H1 (cell line): Measurements from ENCODE around the gene PVR. TPM values are rescaled to one million over a fixed set of nuclear protein-coding genes. Genes with fewer than 3 reads are reported as not detected.

Source experiments
- CTCF ChIA-PET: fragments of 300-600 bp; sonication (Branson Sonifier 250); formaldehyde crosslinking; loops from one replicate; lab custom pipeline; 2021; ENCODE audit not compliant: partially characterized antibody; lab: Charles Lee
- POLR2A ChIA-PET: fragments of 300-600 bp; sonication (Branson Sonifier 250); formaldehyde crosslinking; loops from one replicate; lab custom pipeline; 2021; ENCODE audit warnings: inconsistent platforms; ENCODE audit not compliant: partially characterized antibody; lab: Charles Lee
- DNase-seq, 2 experiments: peaks; one replicate each; pipeline versions ENCODE4 v3.0.0 to v3.0.0-alpha.2; 2010 to 2022; ENCODE audit warnings: low spot score in 2 of 2, low read depth in 1 of 2, mixed read lengths in 1 of 2
- FAIRE-seq: peaks from 2 replicates; lab custom pipeline; 2011; peaks lifted over from hg19 to GRCh38; lab: Jason Lieb, UNC
- H2AFZ ChIP-seq: 2 replicates; pipeline ENCODE4 v1.8.1; 2012; ENCODE audit warnings: low read length, inconsistent platforms
- H2AK5ac ChIP-seq: 2 replicates; pipeline ENCODE4 v1.6.1; 2013; ENCODE audit warnings: low read depth, low read length
- H2BK120ac ChIP-seq: replicated peaks from 2 replicates; pipeline ENCODE3; 2013; ENCODE audit warnings: low read depth, low read length, inconsistent platforms
- H2BK12ac ChIP-seq: 2 replicates; pipeline ENCODE4 v1.6.1; 2013; ENCODE audit warnings: low read depth, low read length
- H2BK15ac ChIP-seq: 2 replicates; pipeline ENCODE4 v1.6.1; 2013; ENCODE audit warnings: low read length
- H2BK20ac ChIP-seq: 2 replicates; pipeline ENCODE4 v1.6.1; 2013; ENCODE audit warnings: low read length
- H2BK5ac ChIP-seq: 2 replicates; pipeline ENCODE4 v1.6.1; 2013; ENCODE audit warnings: low read depth, low read length
- H3K14ac ChIP-seq: 2 replicates; pipeline ENCODE4 v1.6.1; 2013; ENCODE audit warnings: inconsistent platforms; ENCODE audit not compliant: insufficient read length
- H3K18ac ChIP-seq: 2 replicates; pipeline ENCODE4 v1.6.1; 2013; ENCODE audit warnings: low read length; ENCODE audit errors: extremely low read depth
- H3K23ac ChIP-seq: 2 replicates; pipeline ENCODE4 v1.6.1; 2013; ENCODE audit warnings: inconsistent platforms; ENCODE audit not compliant: insufficient read length
- H3K23me2 ChIP-seq: 2 replicates; pipeline ENCODE4 v1.6.1; 2013; ENCODE audit warnings: low read depth, low read length
- H3K27ac ChIP-seq: 2 replicates; pipeline ENCODE4 v1.6.1; 2011; ENCODE audit warnings: low read depth, low read length, inconsistent platforms
- H3K27me3 ChIP-seq, 4 experiments: replicated peaks in 1 of 4; 1 replicate in 1 of 4; 2 replicates in 3 of 4; pipeline versions ENCODE4 v1.6.1 to v1.8.1; 2011 to 2013; ENCODE audit warnings: low read length in 3 of 4, mild to moderate bottlenecking in 3 of 4, inconsistent platforms in 2 of 4, mixed read lengths in 2 of 4, moderate library complexity in 1 of 4; ENCODE audit not compliant: control insufficient read depth in 3 of 4, insufficient read depth in 3 of 4; ENCODE audit errors: extremely low read depth in 1 of 4
- H3K36me3 ChIP-seq, 4 experiments: 2 replicates each; pipeline versions ENCODE4 v1.6.1 to v1.8.1; 2011 to 2013; ENCODE audit warnings: mild to moderate bottlenecking in 4 of 4, low read length in 3 of 4, moderate library complexity in 2 of 4, control low read depth in 1 of 4, inconsistent platforms in 1 of 4; ENCODE audit not compliant: insufficient read depth in 4 of 4, control insufficient read depth in 2 of 4
- H3K4ac ChIP-seq: replicated peaks from 2 replicates; pipeline ENCODE3; 2013; ENCODE audit warnings: low read length, low read depth, mixed read lengths, inconsistent platforms; ENCODE audit not compliant: insufficient read length
- H3K4me1 ChIP-seq, 4 experiments: replicated peaks in 1 of 4; 1 replicate in 1 of 4; 2 replicates in 3 of 4; pipeline versions ENCODE4 v1.6.1 to v1.8.1; 2011 to 2013; ENCODE audit warnings: low read length in 3 of 4, inconsistent platforms in 2 of 4, mixed read lengths in 1 of 4; ENCODE audit not compliant: insufficient read depth in 4 of 4, control insufficient read depth in 3 of 4
- H3K4me2 ChIP-seq, 2 experiments: 2 replicates each; pipeline versions ENCODE4 v1.6.1 to v1.8.1; 2011 to 2013; ENCODE audit warnings: low read depth in 2 of 2, low read length in 2 of 2, control low read depth in 1 of 2, inconsistent platforms in 1 of 2, mild to moderate bottlenecking in 1 of 2; ENCODE audit not compliant: insufficient read depth in 1 of 2
- H3K4me3 ChIP-seq, 4 experiments: fragments of 200-600, 300-600 bp in 1 of 4; sonication (generic), shearing (Covaris generic), sonication (Bioruptor Twin) in 1 of 4; 2 replicates each; pipeline versions ENCODE4 v1.5.1 to v1.8.1; 2011 to 2016; ENCODE audit warnings: low read length in 4 of 4, low read depth in 3 of 4, control low read depth in 2 of 4, inconsistent platforms in 2 of 4, mild to moderate bottlenecking in 2 of 4, mixed read lengths in 1 of 4, moderate library complexity in 1 of 4; ENCODE audit not compliant: insufficient read depth in 2 of 4; ENCODE audit errors: extremely low read depth in 1 of 4
- H3K56ac ChIP-seq: replicated peaks from 2 replicates; pipeline ENCODE3; 2013; ENCODE audit warnings: low read depth, mild to moderate bottlenecking, mixed read lengths, low read length, inconsistent platforms; ENCODE audit not compliant: insufficient read length
- H3K79me1 ChIP-seq: 2 replicates; pipeline ENCODE4 v1.6.1; 2013; ENCODE audit warnings: low read depth, low read length, control low read depth
- H3K79me2 ChIP-seq, 2 experiments: 2 replicates each; pipeline versions ENCODE4 v1.6.1 to v1.8.1; 2012 to 2013; ENCODE audit warnings: low read length in 2 of 2, mild to moderate bottlenecking in 2 of 2, inconsistent platforms in 1 of 2; ENCODE audit not compliant: insufficient read depth in 2 of 2, control insufficient read depth in 1 of 2
- H3K9ac ChIP-seq, 4 experiments: replicated peaks in 1 of 4; 1 replicate in 1 of 4; 2 replicates in 3 of 4; pipeline versions ENCODE4 v1.6.1 to v1.8.1; 2011 to 2013; ENCODE audit warnings: low read depth in 3 of 4, low read length in 3 of 4, control low read depth in 2 of 4, mild to moderate bottlenecking in 2 of 4, moderate library complexity in 2 of 4, inconsistent platforms in 1 of 4; ENCODE audit errors: extremely low read depth in 1 of 4
- H3K9me3 ChIP-seq, 2 experiments: 2 replicates each; pipeline versions ENCODE4 v1.6.1 to v1.8.1; 2012 to 2013; ENCODE audit warnings: mild to moderate bottlenecking in 2 of 2, moderate library complexity in 2 of 2, control low read depth in 1 of 2, inconsistent platforms in 1 of 2, low read depth in 1 of 2, low read length in 1 of 2, mixed read lengths in 1 of 2; ENCODE audit not compliant: insufficient read depth in 2 of 2
- H4K20me1 ChIP-seq, 2 experiments: replicated peaks in 1 of 2; 2 replicates each; pipeline versions ENCODE3 to v1.8.1; 2011 to 2013; ENCODE audit warnings: inconsistent platforms in 2 of 2, low read length in 2 of 2, mild to moderate bottlenecking in 1 of 2; ENCODE audit not compliant: insufficient read depth in 2 of 2, control insufficient read depth in 1 of 2
- H4K5ac ChIP-seq: 2 replicates; pipeline ENCODE4 v1.6.1; 2013; ENCODE audit warnings: low read length, low read depth, mixed read lengths, inconsistent platforms; ENCODE audit not compliant: insufficient read length
- H4K8ac ChIP-seq: 2 replicates; pipeline ENCODE4 v1.8.0; 2013; ENCODE audit warnings: mild to moderate bottlenecking, moderate library complexity, low read length, inconsistent platforms; ENCODE audit not compliant: insufficient read depth; ENCODE audit errors: extremely low read depth
- H4K91ac ChIP-seq: replicated peaks from 2 replicates; pipeline ENCODE3; 2013; ENCODE audit warnings: low read length, mixed read lengths, inconsistent platforms; ENCODE audit not compliant: insufficient read length
- BACH1 ChIP-seq: IDR thresholded peaks from 2 replicates; pipeline ENCODE4 v1.6.1; 2012; ENCODE audit warnings: low read length, improper control_type of control experiment
- EP300 ChIP-seq, 2 experiments: IDR thresholded peaks; 1 replicate in 1 of 2; 2 replicates in 1 of 2; pipeline ENCODE4 v1.6.1; 2011 to 2012; ENCODE audit warnings: low read depth in 2 of 2, low read length in 2 of 2, mild to moderate bottlenecking in 2 of 2, borderline replicate concordance in 1 of 2, inconsistent platforms in 1 of 2, moderate library complexity in 1 of 2
- PHF8 ChIP-seq: fragments of 200-600 bp; sonication (generic); conservative IDR thresholded peaks from 2 replicates; pipeline ENCODE4 v1.7.1; 2012; ENCODE audit warnings: low read depth, mild to moderate bottlenecking, inconsistent platforms, low read length, moderate library complexity
- WGBS, 2 experiments: shearing (Covaris generic) in 1 of 2; methylation state at CpG; one replicate each; pipeline versions ENCODE4 v1.1.6 to v1.1.7; 2013 to 2015; ENCODE audit warnings: low lambda C conversion rate in 2 of 2, mixed read lengths in 2 of 2, inconsistent platforms in 1 of 2, low coverage in 1 of 2, missing lambda C conversion rate in 1 of 2; ENCODE audit not compliant: insufficient replicate concordance in 2 of 2, insufficient coverage in 1 of 2, insufficient read length in 1 of 2; ENCODE audit errors: extremely low coverage in 1 of 2, missing lambda C conversion rate in 1 of 2; 5-methylcytosine and 5-hydroxymethylcytosine counted together
- polyA plus RNA-seq, 7 experiments: library from polyadenylated mRNA; depleted of rRNA in 3 of 7; stranded (reverse) in 5 of 7; unstranded in 2 of 7; fragments of >200 nt in 5 of 7; fragments of 200-250 nt in 2 of 7; gene quantifications; 1 replicate in 5 of 7; 2 replicates in 1 of 7; 4 replicates in 1 of 7; pipeline versions ENCODE4 v1.2.1 to v1.2.3, GENCODE V29; 2011 to 2013; ENCODE audit warnings: missing spikeins in 2 of 7, mixed read lengths in 2 of 7
- total RNA-seq: library from RNA; stranded (reverse); fragmentation: NEBNext Ultra II Directional; extraction: Animal tissue kit (Norgen Biotek cat#: 25700); gene quantifications from 2 replicates; pipeline ENCODE4 v1.2.1, GENCODE V29; 2021

The PVR gene
- total and polyA plus RNA-seq, 2 of the 8 experiments (the other 6 are each of a cell fraction or from before 2014, with no cell fraction given), result 13.3 to 14.8 TPM

DNA sequence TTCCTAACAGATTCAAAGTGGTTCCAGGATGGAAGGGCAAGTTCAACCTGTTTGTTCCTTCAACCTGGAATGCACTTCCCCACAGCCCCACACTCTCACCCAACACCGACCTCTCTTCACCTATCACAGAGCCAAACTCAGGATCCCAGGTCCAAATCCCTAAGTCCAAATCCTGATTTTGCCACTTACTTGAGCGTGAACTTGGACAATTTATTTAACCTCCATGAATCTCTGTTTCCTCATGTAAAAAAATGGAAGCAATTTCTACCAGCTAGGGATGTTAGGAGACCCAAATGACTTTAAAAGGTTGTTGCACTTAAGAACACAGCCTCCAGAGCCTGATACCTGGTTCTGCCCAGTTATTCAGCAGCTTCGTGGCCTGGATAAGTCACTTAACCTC, 35.8 kb upstream of the PVR start:
- H3K79me1 ChIP-seq, result no peaks in the 10 kb centered on the region
- H2AK5ac ChIP-seq, result no peak overlapping the region
- ChIA-PET POLR2A (interaction anchor here (1.3 kb wide), 1 partner anchor 28 kb away, joined by 3 read pairs; no protein-coding TSS in a partner anchor), CTCF (no interaction called here)
- H3K4me1 ChIP-seq, result peaks cover 0 to 8% (median 4%) of the 10 kb centered on the region in 4 experiments; a peak in 5 of 7 replicates
- no peak overlapping the region for H4K91ac ChIP-seq
- no peak overlapping the region for H2BK15ac ChIP-seq
- H3K56ac ChIP-seq, result no peak overlapping the region
- no peak overlapping the region for H3K23ac ChIP-seq
- H3K27ac ChIP-seq, result no peak overlapping the region
- no peaks in the 10 kb centered on the region for H3K27me3 ChIP-seq
- DNase-seq (no peak), FAIRE-seq (no peak)
- no peak overlapping the region for H2BK12ac ChIP-seq
- TF ChIP-seq EP300 (IDR thresholded peaks at IDR 0.05; ENCODE audit: borderline replicate concordance in 1 of 2, low read depth in 2 of 2, low read length in 2 of 2), result no peak
- no peak for TF ChIP-seq PHF8
- no peak for TF ChIP-seq BACH1
- 91% methylated on average over 3 of the region's 3 CpGs; no CpG with 5 or more reads in 1 of the 2 experiments for WGBS, 2 experiments
- H2BK120ac ChIP-seq, result no peak overlapping the region
- H3K23me2 ChIP-seq, result no peaks in the 10 kb centered on the region
- no peak overlapping the region for H3K4me2 ChIP-seq
- H2BK20ac ChIP-seq, result no peak overlapping the region
- H2AFZ ChIP-seq, result no peak overlapping the region
- H4K5ac ChIP-seq, result no peak overlapping the region
- H2BK5ac ChIP-seq, result no peak overlapping the region
- H3K36me3 ChIP-seq, result no peaks in the 10 kb centered on the region
- no peak overlapping the region for H4K8ac ChIP-seq
- no peak overlapping the region for H3K4ac ChIP-seq
- no peak overlapping the region for H3K4me3 ChIP-seq
- H4K20me1 ChIP-seq, result no peaks in the 10 kb centered on the region
- H3K14ac ChIP-seq, result no peak overlapping the region
- no peaks in the 10 kb centered on the region for H3K9me3 ChIP-seq
- H3K18ac ChIP-seq, result no peak overlapping the region
- H3K79me2 ChIP-seq, result no peaks in the 10 kb centered on the region
- no peak overlapping the region for H3K9ac ChIP-seq
